ENCODE results near the gene SLC35E3. TPM values are rescaled to one million over a fixed set of nuclear protein-coding genes. Genes with fewer than 3 reads are reported as not detected.

The SLC35E3 gene
- 1 to 10 TPM; 5.2 to 7.1 TPM for total RNA-seq
- polyA plus RNA-seq (ENCODE audit: insufficient read depth, low read depth, low replicate concordance) = 9.3 TPM
- long read RNA-seq, donor 1, full-length matches to known transcripts = 10 of 26 reads
- long read RNA-seq, donor 1, partial matches to known transcripts = 16 of 26 reads
- long read RNA-seq, donor 1, other reads (novel, unspliced or antisense) = 0 of 26 reads
- long read RNA-seq, donor 2, full-length matches to known transcripts = 6 of 20 reads
- long read RNA-seq, donor 2, partial matches to known transcripts = 14 of 20 reads
- long read RNA-seq, donor 2, other reads (novel, unspliced or antisense) = 0 of 20 reads

- peak; percentile 96 for DNase-seq
- Histone ChIP-seq H3K9me3 (no peaks in the 10 kb centered on the region), H3K4me3 (peak within 1 kb of the TSS; percentile 65 to 75), H3K36me3 (ENCODE audit: low read depth, missing control alignments) (no peaks in the 10 kb centered on the region), H3K27ac (peak within 1 kb of the TSS; percentile 28 to 80), H3K4me1 (no peaks in the 10 kb centered on the region), H3K27me3 (no peaks in the 10 kb centered on the region)
- intact Hi-C loops (cut with DNase I; ENCODE audit: low total_unique reads) = no loop called here
- WGBS, 2 donors = 0 to 1% methylated on average over 21 to 52 of the region's 52 CpGs
- no peak for TF ChIP-seq POLR2A (IDR thresholded peaks at IDR 0.05)
- no peak for TF ChIP-seq CTCF (IDR thresholded peaks at IDR 0.05)
These were observed at the start of gene SLC35E3 for GRCh38 chr12:68745904-68746571. Gene SLC35E3, plus strand, starts transcription at chr12:68746176. Its CDS starts 202 bp downstream, at chr12:68746378.

GRCh38 chr12:68699486-68699885 lies 46.5 kb upstream of the SLC35E3 start:
- no peaks in the 10 kb centered on the region for H3K9me3 ChIP-seq
- H3K27me3 ChIP-seq = no peaks in the 10 kb centered on the region
- TF ChIP-seq POLR2A (IDR thresholded peaks at IDR 0.05) (no peak), CTCF (IDR thresholded peaks at IDR 0.05) (no peak)
- H3K4me3 ChIP-seq = no peak overlapping the region
- no peak for DNase-seq
- intact Hi-C loops (cut with DNase I; ENCODE audit: low total_unique reads) = no loop called here
- no peak overlapping the region for H3K27ac ChIP-seq
- H3K4me1 ChIP-seq = no peaks in the 10 kb centered on the region
- WGBS, 2 donors = 65 to 89% methylated on average over 1 of the region's 1 CpG
- no peaks in the 10 kb centered on the region for H3K36me3 ChIP-seq (ENCODE audit: low read depth, missing control alignments)

GRCh38 chr12:68727776-68728175 lies 18.2 kb upstream of the SLC35E3 start:
- WGBS, 2 donors = 92 to 95% methylated on average over 7 of the region's 7 CpGs
- Histone ChIP-seq H3K9me3 (no peaks in the 10 kb centered on the region), H3K36me3 (ENCODE audit: low read depth, missing control alignments) (no peaks in the 10 kb centered on the region), H3K4me1 (no peaks in the 10 kb centered on the region), H3K27me3 (no peaks in the 10 kb centered on the region), H3K4me3 (no peak overlapping the region), H3K27ac (no peak overlapping the region)
- intact Hi-C loops (cut with DNase I; ENCODE audit: low total_unique reads) = no loop called here
- TF ChIP-seq POLR2A (IDR thresholded peaks at IDR 0.05) (no peak), CTCF (IDR thresholded peaks at IDR 0.05) (no peak)
- no peak for DNase-seq

GRCh38 chr12:68733661-68734071 lies 12.3 kb upstream of the SLC35E3 start:
- TF ChIP-seq POLR2A (IDR thresholded peaks at IDR 0.05) (no peak), CTCF (IDR thresholded peaks at IDR 0.05) (no peak)
- no peaks in the 10 kb centered on the region for H3K4me1 ChIP-seq
- no peak overlapping the region for H3K27ac ChIP-seq
- WGBS, 2 donors = 96 to 97% methylated on average over 4 of the region's 4 CpGs
- no peaks in the 10 kb centered on the region for H3K36me3 ChIP-seq (ENCODE audit: low read depth, missing control alignments)
- no peak for DNase-seq
- no peaks in the 10 kb centered on the region for H3K27me3 ChIP-seq
- no peak overlapping the region for H3K4me3 ChIP-seq
- intact Hi-C loops (cut with DNase I; ENCODE audit: low total_unique reads) = no loop called here
- no peaks in the 10 kb centered on the region for H3K9me3 ChIP-seq

Data from testis (tissue), 5 donors.